Loucy (cell line): Measurements from ENCODE around the gene PLIN4.
"Not testable (repeated sequence)": the region's sequence is repeated elsewhere in the genome, so short reads cannot be mapped to it uniquely, and the experiment has no call there.

ENCODE experiments used
- H2AFZ ChIP-seq: fragments of 200-600 bp; sonication (generic); 2 replicates; pipeline ENCODE4 v1.6.0; 2016; ENCODE audit warnings: antibody characterized with exemption, mild to moderate bottlenecking, low read length, moderate library complexity
- H3F3A ChIP-seq: fragments of 200-600 bp; 2 replicates; pipeline ENCODE4 v1.6.0; 2016; ENCODE audit warnings: antibody characterized with exemption, low read depth, mild to moderate bottlenecking
- H3K27me3 ChIP-seq: fragments of 200-600 bp; sonication (generic); 2 replicates; pipeline ENCODE4 v1.6.1; 2014; ENCODE audit warnings: low read length, mild to moderate bottlenecking; ENCODE audit not compliant: insufficient read depth, poor library complexity, severe bottlenecking
- H3K36me3 ChIP-seq: fragments of 200-600 bp; sonication (generic); 2 replicates; pipeline ENCODE4 v1.6.1; 2016; ENCODE audit warnings: low read length; ENCODE audit not compliant: insufficient read depth
- H3K4me1 ChIP-seq: fragments of 200-600 bp; sonication (generic); 2 replicates; pipeline ENCODE4 v1.5.1; 2014; ENCODE audit warnings: low read length, mild to moderate bottlenecking; ENCODE audit not compliant: insufficient read depth, poor library complexity, severe bottlenecking
- H3K4me2 ChIP-seq: fragments of 200-600 bp; sonication (generic); 2 replicates; pipeline ENCODE4 v1.6.0; 2014; ENCODE audit warnings: antibody characterized with exemption, low read length, low read depth, mild to moderate bottlenecking; ENCODE audit not compliant: poor library complexity, severe bottlenecking
- H3K4me3 ChIP-seq: fragments of 200-600 bp; sonication (generic); 2 replicates; pipeline ENCODE4 v1.5.1; 2014; ENCODE audit warnings: low read length, mild to moderate bottlenecking, mixed read lengths; ENCODE audit not compliant: poor library complexity, severe bottlenecking
- H3K79me2 ChIP-seq: fragments of 200-600 bp; sonication (generic); 2 replicates; pipeline ENCODE4 v1.6.1; 2014; ENCODE audit warnings: low read length; ENCODE audit not compliant: insufficient read depth
- H3K9ac ChIP-seq: fragments of 200-600 bp; sonication (generic); 2 replicates; pipeline ENCODE4 v1.6.0; 2014; ENCODE audit warnings: mild to moderate bottlenecking, low read depth, low read length, moderate library complexity; ENCODE audit not compliant: poor library complexity, severe bottlenecking
- H3K9me2 ChIP-seq: fragments of 200-600 bp; sonication (generic); replicated peaks from 2 replicates; pipeline ENCODE4 v1.6.1; 2016; ENCODE audit warnings: low read depth, low read length, mixed read lengths
- H3K9me3 ChIP-seq: fragments of 200-600 bp; sonication (generic); 2 replicates; pipeline ENCODE4 v1.6.1; 2014; ENCODE audit warnings: mild to moderate bottlenecking, antibody characterized with exemption, low read length, low read depth; ENCODE audit not compliant: insufficient read depth
- H4K20me1 ChIP-seq: fragments of 200-600 bp; sonication (generic); 2 replicates; pipeline ENCODE4 v1.6.0; 2014; ENCODE audit warnings: antibody characterized with exemption, low read length, mild to moderate bottlenecking; ENCODE audit not compliant: insufficient read depth, poor library complexity, severe bottlenecking
- CTCF ChIP-seq: fragments of 200-600 bp; sonication (generic); conservative IDR thresholded peaks from 2 replicates; pipeline ENCODE4 v1.5.1; 2014; ENCODE audit warnings: mild to moderate bottlenecking, antibody characterized with exemption, low read length
- EZH2phosphoT487 ChIP-seq: fragments of 200-600 bp; IDR thresholded peaks from 2 replicates; pipeline ENCODE4 v1.6.1; 2018; ENCODE audit warnings: antibody characterized with exemption, mild to moderate bottlenecking, moderate library complexity, borderline replicate concordance

Gene PLIN4

DNA sequence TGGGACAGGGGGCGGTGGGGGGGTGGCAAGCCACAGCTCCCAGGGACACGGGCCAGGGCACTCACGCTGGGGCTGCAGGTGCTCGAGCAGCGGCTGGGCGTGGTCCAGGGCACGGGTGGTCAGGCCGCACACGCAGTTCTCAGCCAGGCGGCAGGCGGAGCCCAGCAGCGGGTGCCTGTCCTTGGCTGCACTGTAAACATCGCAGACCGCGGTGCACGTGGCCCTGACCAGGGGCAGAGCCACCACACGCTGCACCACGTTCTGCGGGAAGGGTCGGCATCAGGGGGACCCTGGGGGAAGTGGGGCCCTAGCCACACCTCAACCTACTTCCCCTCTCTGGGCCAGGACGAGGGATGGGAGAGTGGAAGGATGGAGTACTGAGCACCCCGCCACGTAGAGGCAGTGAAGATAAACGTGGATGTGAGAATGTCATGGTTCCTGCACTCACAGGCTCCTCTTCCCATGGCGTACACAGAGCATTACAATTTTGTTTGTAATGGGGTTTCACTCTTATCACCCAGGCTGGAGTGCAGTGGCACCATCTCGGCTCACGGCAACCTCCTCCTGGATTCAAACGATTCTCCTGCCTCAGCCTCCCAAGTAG lies 13.4 kb upstream of the PLIN4 start:
- Histone ChIP-seq H2AFZ (no peak overlapping the region), H3F3A (no peaks in the 10 kb centered on the region), H3K36me3 (no peaks in the 10 kb centered on the region), H3K9ac (no peak overlapping the region), H3K79me2 (no peaks in the 10 kb centered on the region), H3K9me3 (no peaks in the 10 kb centered on the region), H3K27me3 (no peaks in the 10 kb centered on the region), H4K20me1 (no peaks in the 10 kb centered on the region), H3K4me2 (no peak overlapping the region), H3K4me3 (no peak overlapping the region), H3K9me2 (no peaks in the 10 kb centered on the region), H3K4me1 (no peaks in the 10 kb centered on the region)
- TF ChIP-seq EZH2phosphoT487 (no peak), CTCF (no peak)

DNA sequence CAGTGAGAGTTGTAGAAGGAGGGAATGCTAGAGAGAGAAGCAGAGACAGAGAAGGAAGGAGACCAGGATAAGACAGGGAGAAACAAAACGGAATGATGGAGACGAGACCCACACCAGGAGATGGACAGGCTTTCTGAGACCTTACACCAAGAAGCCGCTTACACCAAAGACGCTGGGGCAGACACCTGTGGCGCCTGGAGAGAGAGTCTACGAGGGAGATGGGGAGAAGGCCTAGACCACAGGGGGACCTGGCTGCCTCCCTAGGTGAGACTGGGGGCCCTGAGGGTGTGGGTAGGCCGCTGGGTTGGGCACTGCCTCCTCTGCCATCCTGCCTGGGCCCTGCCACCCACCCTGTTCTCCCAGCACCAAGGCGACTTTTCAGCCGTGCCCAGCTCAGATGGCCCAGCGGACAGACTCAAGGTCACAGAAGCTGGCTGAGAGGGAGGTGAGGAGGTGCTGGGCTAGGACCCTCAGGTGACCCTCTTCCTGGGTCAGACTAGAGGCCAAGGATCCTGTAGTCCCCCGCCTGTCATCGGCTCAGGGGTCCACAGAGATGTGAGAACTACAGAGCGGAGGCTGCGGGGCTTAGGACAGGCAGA lies 11.7 kb upstream of the PLIN4 start:
- no peaks in the 10 kb centered on the region for H3K79me2 ChIP-seq
- H3K9me2 ChIP-seq = no peaks in the 10 kb centered on the region
- no peak overlapping the region for H2AFZ ChIP-seq
- H3K9me3 ChIP-seq = no peaks in the 10 kb centered on the region
- no peaks in the 10 kb centered on the region for H3K36me3 ChIP-seq
- H3K4me3 ChIP-seq = no peak overlapping the region
- no peaks in the 10 kb centered on the region for H4K20me1 ChIP-seq
- no peaks in the 10 kb centered on the region for H3F3A ChIP-seq
- TF ChIP-seq EZH2phosphoT487 = no peak
- TF ChIP-seq CTCF = no peak
- H3K4me2 ChIP-seq = no peak overlapping the region
- no peaks in the 10 kb centered on the region for H3K4me1 ChIP-seq
- H3K27me3 ChIP-seq = no peaks in the 10 kb centered on the region
- H3K9ac ChIP-seq = no peak overlapping the region

DNA sequence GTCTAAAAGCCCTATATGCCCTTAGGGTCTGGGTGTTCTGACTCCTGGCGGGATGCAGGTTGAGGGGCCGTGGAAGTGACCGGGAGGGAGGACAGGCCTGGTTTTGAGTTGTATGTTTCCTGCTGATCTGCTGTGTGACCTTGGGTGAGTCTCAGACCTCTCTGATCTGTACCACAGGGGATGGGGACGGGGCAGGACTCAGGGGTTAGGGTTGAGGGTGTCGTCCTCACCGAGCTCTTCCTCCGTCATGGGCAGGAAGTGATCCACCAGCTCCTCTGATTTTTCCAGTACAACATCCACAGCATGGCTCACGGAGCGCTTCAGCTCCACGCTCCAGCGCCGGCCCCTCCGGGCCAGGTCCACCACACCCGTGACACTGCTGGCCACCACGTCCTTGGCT lies 10.6 kb upstream of the PLIN4 start:
- Histone ChIP-seq H3K9me3 (no peaks in the 10 kb centered on the region), H3K4me2 (no peak overlapping the region), H3K79me2 (no peaks in the 10 kb centered on the region), H3K36me3 (no peaks in the 10 kb centered on the region), H4K20me1 (no peaks in the 10 kb centered on the region), H3K27me3 (no peaks in the 10 kb centered on the region), H3K9ac (no peak overlapping the region), H3K4me3 (no peak overlapping the region), H3K4me1 (no peaks in the 10 kb centered on the region), H2AFZ (no peak overlapping the region), H3K9me2 (no peaks in the 10 kb centered on the region), H3F3A (no peaks in the 10 kb centered on the region)
- TF ChIP-seq EZH2phosphoT487 (no peak), CTCF (no peak)

DNA sequence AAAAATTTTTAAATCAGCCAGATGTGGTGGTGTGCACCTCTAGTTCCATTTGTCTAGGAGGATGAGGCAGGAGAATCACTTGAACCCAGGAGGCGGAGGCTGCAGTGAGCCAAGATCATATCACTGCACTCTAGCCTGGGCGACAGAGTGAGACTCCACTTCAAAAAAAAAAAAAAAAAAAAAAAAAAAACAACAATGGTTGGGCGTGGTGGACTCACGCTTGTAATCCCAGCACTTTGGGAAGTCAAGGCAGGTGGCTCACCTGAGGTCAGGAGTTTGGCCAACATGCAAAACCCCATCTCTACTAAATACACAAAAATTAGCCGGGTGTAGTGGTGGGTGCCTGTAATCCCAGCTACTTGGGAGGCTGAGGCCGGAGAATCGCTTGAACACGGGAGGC lies 9.1 kb upstream of the PLIN4 start:
- H3K36me3 ChIP-seq, H3K79me2 ChIP-seq, H3K9me3 ChIP-seq, H2AFZ ChIP-seq, H3K9me2 ChIP-seq, H3K9ac ChIP-seq, H3K27me3 ChIP-seq, H3F3A ChIP-seq, H3K4me3 ChIP-seq, H3K4me2 ChIP-seq, H3K4me1 ChIP-seq, H4K20me1 ChIP-seq: not testable (repeated sequence)
